HG03432 (cell line): ENCODE measurements around the gene C10orf105.

ENCODE experiments used
- ATAC-seq: cut with Tn5 transposase; IDR thresholded peaks from one replicate; pipeline ENCODE4 v1.9.1; 2021; ENCODE audit warnings: mild to moderate bottlenecking, moderate library complexity; ENCODE audit not compliant: unreplicated experiment

The C10orf105 gene

DNA sequence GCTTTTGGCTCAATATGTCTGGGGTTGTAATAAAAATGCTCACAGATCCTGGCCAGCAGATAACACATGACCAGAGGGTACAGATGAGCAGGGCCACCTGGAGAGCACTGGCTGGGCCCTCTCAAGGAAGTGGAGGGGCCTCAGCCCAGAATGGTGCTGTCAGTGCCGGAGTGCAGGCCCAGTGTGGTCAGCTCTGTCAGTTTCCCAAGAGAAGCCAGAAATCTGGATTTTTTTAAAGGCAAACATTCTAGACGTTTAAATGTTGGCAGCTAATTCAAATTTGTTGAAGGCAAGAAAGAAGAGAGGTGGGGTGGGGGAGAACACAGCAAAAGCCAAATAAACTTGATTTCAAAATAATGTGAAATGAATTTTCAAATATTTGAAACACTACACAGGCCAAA, 2.0 kb downstream of the C10orf105 start:
- ATAC-seq, result no peak

DNA sequence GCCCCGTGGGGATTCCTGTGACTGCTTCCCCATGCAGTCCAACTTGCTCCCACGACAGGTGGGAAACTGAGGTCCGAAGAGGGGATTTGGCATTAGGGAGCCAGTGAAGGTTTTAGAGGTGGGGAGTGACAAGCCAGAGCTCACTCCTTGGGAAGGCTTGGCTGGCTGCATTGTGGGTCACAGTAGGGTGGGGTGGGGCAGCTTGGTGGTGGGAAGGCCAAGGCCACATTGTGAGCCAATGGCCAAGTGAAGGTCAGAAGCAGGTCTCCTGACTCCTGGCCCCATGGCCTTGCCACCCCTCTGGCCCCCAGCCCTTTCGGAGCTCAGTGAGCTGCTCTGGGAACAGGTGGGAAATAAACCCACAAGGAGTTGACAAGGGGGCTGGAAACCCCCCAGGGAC, 2.5 kb downstream of the C10orf105 start:
- ATAC-seq, result no peak

DNA sequence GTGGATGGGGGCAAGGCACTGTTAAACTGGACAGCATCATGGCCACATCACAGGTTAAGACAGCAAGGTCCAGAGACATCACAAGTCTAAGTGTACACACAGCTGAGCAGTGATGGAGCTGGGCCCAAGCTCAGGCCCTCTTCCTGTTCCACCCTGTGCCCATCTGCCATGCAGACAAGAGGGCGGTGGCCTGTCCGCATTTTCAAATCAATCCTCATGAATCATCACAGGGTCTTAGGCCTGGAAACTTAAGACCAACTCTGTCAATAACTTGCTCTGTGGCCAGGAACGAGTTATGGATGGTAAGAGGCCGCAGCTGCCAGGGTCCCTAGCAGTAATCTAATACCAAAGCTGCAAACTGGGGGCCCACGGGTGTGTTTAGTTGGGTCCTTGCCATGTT, 3.2 kb downstream of the C10orf105 start:
- no peak for ATAC-seq

DNA sequence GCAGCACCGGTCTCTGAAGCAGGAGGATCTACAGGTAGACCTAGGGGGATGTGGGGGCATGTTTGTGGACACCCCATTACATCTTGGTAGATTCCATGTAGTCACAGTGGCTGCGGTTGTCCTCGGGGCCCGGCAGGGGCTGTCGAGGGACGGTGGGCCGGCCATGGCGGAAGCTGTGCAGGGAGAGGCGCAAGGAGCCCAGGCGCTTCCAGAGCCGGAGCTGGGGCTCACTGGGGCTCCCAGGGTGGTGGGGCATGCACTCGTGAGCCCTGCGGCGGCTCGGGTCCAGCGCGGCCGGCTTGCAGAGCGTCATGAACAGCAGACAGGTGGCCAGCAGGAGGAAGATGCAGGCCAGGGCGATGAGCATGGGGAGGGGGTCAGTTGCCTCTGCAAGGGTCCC, 3.7 kb downstream of the C10orf105 start:
- ATAC-seq, result no peak

DNA sequence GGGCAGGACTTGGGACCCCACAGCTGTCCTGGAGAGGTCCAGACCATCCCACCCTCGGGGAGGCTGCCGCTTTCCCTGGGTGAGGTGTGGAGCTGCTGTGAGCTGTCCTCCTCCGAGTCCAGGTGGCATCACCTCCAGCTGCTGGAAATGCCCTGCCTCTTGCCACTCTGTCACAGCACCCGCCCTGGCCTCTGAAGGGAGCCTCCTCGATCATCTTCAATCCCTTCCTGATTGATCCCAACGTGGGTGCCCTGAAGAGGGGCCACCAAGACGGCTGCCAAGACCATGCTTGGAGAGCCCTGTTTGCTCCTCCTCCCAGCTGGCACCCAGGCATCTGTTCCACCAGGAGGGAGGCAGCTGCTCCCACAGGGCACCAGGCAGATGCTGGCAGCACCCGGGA, 4.6 kb downstream of the C10orf105 start:
- no peak for ATAC-seq

DNA sequence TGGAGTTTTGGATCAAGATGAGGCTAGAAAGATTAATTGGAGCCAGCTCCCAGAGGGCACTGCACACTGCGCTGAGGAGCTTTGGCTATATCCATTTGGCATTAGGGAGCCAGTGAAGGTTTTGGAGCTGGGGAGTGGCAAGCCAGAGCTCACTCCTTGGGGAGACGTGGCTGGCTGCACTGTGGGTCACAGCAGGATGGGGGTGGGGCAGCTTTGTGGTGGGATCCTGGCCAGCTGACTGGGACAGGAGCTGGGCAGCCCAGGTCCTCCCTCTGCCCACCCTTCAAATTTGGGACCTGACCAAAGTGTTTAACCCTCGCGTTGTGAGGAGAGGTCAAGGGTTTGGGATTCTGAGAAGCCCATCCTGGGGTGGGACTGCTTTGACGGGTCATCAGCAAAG, 5.0 kb downstream of the C10orf105 start:
- no peak for ATAC-seq

DNA sequence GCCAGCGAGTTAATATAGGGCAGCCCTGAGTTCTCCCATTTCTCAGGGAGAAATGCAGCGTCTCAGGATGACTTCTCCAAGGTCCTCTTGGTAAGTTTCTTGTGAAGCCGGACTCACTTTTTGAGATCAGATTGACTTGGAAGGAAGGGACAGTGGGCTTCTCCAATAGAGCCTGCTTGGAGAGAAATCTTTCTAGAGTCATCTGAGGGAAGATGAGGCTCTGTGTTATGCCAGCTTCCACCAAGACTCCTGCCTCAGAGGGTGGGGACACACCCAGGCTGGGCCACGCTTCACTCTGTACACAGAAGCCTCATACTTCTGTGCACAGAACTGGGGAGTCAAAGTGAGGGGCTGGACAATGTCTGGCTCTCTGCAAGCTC, 5.6 kb downstream of the C10orf105 start:
- no peak for ATAC-seq

DNA sequence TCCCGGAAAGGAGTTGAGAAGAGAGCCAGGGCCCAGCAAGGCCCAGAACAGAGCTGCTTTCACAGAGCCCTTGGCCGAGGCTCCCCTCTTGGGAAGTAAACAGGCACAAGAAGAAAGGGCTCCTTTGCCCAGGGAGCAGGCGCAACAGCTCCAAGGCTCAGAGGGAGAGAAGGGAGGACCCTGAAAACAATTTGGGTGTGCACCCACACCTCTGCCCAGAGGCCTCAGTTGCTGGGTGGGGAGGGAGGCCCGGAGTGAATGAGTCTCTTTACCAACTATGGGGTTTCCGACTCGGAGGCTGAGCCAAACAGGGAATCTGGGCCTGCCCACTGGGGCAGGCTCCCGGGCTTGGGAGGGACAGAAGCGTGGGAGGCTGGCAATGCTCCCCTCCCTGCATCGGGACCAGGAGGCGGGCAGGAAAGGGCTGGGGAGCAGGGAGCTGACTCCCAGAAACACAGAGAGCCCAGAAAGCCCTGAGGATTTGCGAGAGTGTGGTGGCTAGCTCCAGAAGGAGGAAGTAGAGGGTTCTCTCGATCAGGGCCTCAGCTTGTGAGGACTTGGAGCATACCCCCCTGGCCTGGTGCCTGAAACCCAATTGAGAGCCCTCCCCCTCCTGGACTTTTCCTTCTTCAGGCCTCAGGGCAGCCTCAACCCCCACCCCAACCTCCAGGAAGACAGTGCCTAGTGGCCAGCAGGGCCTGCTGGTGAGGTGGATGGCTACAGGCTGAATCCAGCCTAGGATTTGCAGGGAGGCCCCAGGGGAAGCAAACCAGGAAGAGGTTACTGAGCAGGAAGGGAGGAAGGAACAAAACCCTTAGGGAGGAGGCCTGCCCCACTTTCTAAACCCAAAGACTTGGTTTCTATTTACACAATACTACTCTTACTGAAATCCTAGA, 6.2 kb downstream of the C10orf105 start:
- no peak for ATAC-seq

DNA sequence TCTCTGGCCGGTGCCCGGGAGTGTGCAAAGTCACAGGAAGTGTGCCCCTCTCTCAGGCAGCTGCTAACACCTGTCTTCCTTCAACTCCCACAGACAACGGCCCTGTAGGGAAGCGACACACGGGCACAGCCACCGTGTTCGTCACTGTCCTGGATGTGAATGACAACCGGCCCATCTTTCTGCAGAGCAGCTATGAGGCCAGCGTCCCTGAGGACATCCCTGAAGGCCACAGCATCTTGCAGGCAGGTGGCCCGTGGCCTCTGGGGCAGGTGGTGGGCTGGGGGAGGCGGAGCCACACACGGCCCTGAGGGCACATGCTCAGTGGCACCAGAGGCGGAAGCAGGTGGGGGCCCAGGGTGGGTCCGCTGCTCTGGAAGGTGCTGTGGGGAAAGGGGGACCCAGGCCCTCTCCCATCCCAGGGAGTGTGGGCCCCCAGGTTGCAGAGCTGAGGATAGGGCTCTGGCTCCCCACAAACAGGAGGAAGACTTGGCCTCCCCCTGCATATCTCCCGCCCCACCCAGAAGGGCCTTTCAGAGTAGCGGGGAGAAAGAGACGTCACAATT, 6.9 kb downstream of the C10orf105 start:
- ATAC-seq, result no peak

DNA sequence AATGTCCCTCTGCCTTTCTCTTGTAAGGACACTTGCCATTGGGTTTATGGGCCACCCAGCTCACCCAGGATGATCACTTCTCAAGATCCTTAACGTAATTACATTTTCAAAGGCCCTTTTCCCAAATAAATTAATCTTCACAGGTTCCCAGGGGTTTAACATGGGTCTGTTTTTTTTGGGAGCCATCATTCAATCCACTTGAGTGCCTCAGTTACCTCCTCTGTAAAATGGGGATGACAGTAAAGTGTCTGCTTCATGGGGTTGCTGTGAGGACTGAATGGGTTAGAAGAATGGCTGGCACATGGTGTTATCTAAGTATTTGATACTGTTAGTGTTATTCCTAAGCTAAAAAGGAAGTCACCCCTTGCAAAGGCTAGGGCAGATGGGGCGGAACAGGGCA, 7.4 kb downstream of the C10orf105 start:
- ATAC-seq, result no peak

DNA sequence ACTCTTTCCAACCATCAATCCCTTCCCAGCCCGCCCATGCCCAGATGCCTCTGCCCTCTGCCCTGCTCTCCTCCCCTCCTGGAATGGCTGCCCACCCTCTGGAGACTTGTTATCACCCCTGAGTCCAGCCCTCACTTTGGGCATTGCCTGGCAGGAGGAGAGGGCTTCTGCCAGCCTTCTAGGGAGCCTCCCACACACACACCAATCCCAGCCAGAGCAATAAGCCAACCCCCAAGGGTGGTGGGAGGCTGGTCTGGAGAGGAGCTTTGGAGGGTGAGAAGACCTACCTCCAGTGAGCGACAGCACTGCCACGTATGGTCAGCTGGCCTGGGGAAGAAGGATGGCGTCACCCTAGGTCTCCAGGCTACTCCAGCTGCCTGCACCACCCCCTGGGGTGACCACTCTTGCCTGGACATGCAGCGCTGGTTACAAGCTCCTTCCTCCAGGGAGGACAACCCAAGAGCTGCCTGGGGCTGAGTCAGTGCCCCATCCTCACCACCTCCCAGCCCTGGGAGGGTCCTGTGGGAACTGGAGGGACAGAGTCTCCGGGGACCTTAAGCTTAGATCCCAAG, 8.4 kb downstream of the C10orf105 start:
- ATAC-seq, result no peak

DNA sequence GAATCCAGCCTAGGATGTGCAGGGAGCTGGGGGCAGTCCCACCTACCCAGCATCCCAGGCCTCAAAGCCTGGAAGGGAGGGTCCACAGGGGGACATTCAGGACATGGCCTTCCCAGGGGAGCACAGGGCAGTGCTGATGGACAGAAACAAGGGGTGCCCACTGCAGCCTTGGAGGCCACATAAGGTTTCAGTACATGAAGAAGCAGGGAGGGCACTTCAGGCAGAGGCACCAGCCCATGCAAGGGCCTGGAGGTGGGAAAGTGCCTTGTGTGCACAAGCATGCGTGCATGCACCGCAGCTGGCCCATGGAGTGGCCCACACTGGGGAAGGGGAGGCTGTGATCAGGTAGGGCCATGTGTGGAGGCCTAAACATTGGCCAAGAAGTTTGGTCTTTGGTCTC, 9.1 kb downstream of the C10orf105 start:
- no peak for ATAC-seq

DNA sequence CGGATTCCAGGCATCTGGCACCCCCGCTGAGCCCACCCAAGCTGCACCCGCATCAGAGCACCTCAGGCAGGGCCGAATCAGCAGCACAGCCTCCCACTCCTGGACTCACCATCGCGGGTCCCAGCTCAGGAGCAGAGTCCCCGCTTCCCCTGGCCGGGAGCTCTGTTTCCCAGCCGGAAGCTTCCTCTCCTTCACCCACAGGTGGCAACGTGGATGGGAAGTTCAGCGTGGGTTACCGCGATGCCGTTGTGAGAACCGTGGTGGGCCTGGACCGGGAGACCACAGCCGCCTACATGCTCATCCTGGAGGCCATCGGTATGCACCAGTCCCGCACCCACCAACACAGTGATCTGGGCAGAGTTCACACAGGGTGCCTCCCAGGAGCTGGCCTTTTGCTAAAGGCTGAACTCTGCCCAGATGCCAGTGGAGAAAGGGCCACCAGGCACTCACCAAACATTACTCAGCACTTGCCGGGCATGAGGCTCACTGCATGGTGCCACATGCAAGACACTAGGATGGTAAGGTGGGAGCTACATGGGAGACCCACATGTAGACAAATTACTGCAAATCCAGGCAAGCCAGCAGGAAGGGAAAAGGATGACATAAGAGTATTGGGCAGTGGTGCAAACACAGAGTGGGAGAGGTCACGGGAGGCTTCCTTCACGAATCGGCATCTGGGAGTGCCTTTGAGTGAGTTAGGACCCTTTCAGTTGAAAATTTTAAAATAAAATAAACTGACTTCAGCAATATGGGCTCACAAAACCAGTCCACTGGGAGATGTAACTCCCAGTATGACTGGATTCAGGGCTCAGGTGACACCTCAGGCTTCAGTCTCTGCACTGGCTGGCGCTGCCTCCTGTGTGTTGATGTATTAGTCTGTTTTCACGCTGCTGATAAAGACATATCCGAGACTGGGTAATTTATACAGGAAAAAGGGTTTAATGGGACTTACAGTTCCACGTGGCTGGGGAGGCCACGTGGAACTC, 10.4 kb downstream of the C10orf105 start:
- no peak for ATAC-seq

DNA sequence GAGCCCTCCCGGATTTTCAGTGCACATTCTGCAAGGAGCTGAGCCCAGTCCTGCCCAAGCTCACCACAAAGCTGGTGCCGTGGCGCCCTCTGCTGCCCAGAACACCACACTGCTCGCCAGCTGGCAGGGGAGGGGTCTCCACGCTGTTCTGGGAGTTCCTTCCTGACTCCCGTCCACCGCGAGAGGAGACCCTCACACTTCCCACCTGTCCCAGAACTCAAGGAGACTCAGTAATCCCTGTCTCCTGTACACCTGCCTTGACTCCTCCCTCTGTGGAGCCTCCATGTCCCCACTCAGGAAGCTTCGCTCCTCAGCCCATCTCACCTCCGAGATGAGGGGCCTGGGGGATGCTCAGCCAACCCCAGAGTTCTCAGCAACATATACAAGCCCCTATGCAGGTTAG, 11.3 kb downstream of the C10orf105 start:
- no peak for ATAC-seq

DNA sequence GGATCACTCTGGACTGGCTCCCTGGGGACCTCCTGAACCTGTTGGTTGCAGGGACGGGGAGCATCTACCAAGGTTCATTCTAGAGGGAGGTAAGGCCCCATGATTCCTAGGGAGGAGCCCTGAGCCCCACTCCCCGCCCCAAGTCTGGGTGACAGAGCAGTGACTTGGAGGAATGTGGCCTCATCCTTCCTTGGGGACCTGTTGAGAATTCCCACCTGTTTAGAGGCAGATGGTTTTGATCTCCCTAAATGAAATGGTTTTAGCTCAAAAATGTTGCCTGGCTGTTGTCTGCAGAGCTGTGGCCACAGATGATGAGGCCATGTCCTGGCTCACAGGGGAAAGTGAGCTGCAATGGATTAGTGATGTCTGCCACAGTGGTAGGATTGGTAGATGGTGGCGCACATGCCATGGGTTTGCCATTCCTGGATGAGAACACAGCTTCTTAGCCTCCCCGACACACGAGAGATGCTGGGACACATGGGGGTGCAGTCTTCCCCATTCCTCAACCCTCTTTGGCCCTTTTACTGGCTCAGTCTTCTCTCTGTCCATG, 12.3 kb downstream of the C10orf105 start:
- ATAC-seq, result no peak

DNA sequence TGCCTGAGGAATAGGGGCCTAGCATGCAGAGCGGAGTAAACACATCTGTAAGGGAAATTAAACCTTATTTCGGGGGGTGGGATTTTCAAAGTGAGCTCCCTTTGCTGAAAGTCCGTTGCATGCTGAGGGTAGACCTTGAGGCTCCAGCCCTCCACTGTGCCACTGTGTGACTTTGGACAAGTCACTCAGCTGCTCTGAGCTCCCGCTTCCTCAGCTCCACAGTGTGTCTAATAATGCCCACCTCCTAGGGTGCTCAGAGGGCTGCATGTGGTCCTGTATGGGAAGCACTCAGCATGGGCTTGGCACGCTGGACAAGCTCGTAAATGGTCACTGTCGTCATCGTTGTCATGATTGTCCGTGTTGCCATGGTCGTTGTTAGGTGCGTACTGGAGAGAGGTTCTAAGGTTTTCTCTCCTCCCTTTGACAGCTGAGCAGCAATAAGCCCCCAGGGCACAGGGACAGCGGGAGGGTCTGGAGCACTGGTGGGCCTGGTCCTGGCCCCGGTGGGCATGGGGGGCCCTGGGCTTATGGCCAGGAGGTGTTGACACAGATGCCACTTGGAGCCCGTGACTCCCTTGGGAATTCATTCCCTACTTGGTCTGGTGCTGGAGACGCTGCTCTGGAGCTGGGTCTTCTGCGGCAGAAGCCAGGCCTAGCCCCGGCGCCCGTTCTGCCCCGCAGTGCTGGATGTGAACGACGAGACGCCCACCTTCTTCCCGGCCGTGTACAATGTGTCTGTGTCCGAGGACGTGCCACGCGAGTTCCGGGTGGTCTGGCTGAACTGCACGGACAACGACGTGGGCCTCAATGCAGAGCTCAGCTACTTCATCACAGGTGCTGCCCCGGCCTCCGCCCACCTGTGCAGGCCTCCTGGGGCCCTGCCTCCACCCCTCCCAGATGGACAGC, 13.1 kb downstream of the C10orf105 start:
- no peak for ATAC-seq

DNA sequence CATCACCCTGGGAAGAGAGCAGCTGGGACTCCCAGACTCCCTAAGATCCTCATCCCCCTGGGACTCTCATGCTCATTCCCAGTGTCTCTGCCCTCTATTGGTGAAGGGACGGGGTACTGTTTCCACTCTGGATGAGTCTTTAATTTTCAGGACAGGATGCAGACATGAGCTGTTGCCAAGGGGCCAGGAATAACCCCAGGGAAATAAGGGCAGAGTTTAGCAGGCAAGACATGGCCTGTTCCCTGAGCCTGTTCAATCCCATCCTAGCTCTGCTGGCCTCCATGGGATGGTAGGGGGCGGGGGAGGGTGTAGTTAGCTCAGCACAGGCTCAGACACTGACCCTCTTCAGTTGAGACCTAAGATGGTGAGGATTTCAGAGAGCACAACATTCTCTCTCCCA, 14.0 kb downstream of the C10orf105 start:
- no peak for ATAC-seq

DNA sequence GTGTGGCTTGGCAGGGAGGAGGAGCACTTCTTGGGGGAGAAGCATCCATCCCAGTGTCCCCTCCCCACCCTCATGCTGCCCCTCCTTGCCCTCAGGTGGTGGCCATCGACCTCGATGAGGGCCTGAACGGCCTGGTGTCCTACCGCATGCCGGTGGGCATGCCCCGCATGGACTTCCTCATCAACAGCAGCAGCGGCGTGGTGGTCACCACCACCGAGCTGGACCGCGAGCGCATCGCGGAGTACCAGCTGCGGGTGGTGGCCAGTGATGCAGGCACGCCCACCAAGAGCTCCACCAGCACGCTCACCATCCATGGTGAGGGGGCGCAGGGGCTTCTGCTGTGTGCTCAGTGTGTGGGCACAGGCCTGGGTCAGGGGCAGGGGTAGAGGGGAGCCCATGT, 14.8 kb downstream of the C10orf105 start:
- ATAC-seq, result no peak

DNA sequence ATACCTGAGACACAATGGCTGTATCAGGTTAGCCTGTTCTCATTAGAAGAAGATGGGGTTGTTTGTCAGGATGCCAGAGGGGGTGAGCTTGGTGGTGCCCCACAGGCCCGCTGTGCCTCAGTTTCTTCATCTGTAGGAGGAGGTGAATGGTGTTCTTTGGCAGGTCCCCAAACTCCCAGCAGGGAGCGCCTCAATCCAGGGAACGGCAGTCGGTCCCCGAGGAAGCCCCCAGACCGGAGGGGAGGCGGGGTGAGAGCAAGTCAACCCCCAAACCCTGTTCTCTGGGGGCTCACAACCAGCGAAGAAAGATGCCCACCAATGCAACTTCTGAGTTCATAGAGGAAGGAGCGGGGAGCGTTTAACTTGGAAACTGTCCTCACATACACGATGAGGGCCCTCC, 16.0 kb downstream of the C10orf105 start:
- no peak for ATAC-seq
